NT2/D1 (cell line): ENCODE results near the gene EPHB2.

Experiments
- SUZ12 ChIP-seq: IDR thresholded peaks from 2 replicates; pipeline ENCODE4 v1.6.1; 2011; ENCODE audit not compliant: insufficient read length, insufficient read depth; ENCODE audit errors: extremely low read depth
- YY1 ChIP-seq: IDR thresholded peaks from 2 replicates; pipeline ENCODE4 v1.6.1; 2011; ENCODE audit not compliant: insufficient read length, insufficient read depth
- ZNF274 ChIP-seq: IDR thresholded peaks from 2 replicates; pipeline ENCODE4 v1.6.1; 2011; ENCODE audit warnings: mild to moderate bottlenecking, low read depth, low read length

- TF ChIP-seq YY1 (no peak), ZNF274 (no peak), SUZ12 (no peak)
These were observed 77.0 kb downstream of the EPHB2 start for GRCh38 chr1:22787636-22788035.
